GM12873 (cell line): ENCODE data around the gene CRACR2B.

Source experiments
- TF ChIP-seq, protein P1 (sequence below): IDR thresholded peaks from 2 replicates; pipeline ENCODE4 v1.5.1; 2012; ENCODE audit warnings: low read depth, mild to moderate bottlenecking, moderate library complexity, low read length, control low read depth; ENCODE audit not compliant: insufficient read depth; ENCODE audit errors: missing control alignments

CRACR2B gene

GRCh38 chr11:821512-822371 lies 6.0 kb upstream of the CRACR2B start:
- TF ChIP-seq, protein P1, sequence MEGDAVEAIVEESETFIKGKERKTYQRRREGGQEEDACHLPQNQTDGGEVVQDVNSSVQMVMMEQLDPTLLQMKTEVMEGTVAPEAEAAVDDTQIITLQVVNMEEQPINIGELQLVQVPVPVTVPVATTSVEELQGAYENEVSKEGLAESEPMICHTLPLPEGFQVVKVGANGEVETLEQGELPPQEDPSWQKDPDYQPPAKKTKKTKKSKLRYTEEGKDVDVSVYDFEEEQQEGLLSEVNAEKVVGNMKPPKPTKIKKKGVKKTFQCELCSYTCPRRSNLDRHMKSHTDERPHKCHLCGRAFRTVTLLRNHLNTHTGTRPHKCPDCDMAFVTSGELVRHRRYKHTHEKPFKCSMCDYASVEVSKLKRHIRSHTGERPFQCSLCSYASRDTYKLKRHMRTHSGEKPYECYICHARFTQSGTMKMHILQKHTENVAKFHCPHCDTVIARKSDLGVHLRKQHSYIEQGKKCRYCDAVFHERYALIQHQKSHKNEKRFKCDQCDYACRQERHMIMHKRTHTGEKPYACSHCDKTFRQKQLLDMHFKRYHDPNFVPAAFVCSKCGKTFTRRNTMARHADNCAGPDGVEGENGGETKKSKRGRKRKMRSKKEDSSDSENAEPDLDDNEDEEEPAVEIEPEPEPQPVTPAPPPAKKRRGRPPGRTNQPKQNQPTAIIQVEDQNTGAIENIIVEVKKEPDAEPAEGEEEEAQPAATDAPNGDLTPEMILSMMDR: no peak

- TF ChIP-seq, protein P1: no peak
Measured at GRCh38 chr11:823441-824291, 4.1 kb upstream of the CRACR2B start.

DNA sequence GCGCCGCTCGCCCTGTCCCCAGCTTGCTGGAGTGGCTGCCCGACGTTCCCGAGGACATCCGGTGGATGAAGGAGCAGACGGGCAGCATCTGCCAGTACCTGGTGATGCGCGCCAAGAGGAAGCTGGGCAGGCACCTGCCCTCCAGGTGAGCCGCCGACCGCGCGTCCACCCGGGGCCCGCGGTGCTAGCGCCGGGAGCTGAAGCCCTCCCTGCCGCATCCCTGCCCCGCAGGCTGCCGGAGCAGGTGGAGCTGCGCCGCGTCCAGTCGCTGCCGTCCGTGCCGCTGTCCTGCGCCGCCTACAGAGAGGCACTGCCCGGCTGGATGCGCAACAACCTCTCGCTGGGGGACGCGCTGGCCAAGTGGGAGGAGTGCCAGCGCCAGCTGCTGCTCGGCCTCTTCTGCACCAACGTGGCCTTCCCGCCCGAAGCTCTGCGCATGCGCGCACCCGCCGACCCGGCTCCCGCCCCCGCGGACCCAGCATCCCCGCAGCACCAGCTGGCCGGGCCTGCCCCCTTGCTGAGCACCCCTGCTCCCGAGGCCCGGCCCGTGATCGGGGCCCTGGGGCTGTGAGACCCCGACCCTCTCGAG lies 3.3 kb upstream of the CRACR2B start:
- TF ChIP-seq, protein P1: no peak

- TF ChIP-seq, protein P1: no peak
Measured at GRCh38 chr11:824942-825341, 2.8 kb upstream of the CRACR2B start.

DNA sequence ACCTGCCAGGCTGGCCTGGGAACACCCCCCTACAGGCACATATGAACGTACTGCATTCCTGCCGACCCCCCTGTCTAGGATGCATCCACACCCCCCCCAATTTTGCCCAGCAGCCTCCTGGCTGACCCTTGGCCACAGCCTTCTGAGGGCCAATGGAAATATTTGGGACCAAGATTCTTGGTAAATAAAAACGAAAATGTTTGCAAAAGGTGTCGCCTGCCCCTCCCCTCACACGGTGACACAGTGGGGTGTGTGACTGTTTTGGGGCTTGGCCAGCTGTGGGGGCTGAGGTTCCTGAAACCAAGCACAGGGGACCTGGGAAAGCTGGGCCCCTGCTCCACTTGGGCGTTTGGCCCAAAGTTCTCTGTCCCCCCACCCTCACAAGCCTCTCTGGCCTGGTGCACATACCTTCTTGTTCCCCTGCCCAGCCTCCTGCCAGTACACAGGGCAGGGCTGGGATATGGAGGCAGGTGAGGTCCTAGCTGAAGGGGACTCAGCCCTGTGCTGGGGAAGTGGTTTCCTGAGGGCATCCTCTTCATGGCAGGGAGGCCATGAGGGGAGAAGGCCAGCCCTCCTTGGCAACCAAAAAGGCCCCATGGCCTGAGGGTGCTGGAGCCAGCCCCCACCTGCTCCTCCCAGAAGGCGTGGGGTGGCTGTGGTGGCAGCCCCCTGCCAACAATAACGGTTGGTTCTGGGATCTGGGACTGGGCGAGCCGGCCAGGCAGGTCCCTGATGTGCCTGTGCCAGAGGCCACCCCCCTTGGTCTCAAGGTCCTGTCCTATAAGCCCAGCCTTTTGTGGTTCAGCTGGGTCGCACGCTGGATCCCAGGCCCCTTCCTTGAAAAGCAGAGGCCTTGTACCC lies 2.1 kb upstream of the CRACR2B start:
- TF ChIP-seq, protein P1: no peak

DNA sequence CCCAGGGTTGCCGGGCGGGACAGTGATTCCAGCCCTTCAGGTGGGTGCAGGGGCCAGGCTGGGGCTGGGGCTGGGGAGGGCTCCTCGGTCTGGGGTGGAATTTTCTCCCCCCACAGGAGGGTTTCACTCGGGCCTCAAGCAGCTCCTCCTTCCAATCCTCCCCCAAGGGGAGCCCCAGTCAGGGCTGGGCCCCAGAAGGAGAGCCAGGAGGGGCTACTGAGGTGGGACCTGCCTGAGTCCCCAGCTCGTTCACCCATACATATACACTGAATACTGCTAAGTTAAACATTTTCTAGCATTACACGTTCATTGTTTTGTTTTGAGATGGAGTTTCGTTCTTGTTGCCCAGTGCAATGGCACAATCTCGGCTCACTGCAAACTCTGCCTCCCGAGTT lies 1.5 kb upstream of the CRACR2B start:
- TF ChIP-seq, protein P1: no peak
